Epithelial cell of proximal tubule (primary cell): ENCODE data around the gene SCAI. TPM values are rescaled to one million over a fixed set of nuclear protein-coding genes. Genes with fewer than 3 reads are reported as not detected.

Experiments used
- DNase-seq: peaks from one replicate; pipeline ENCODE4 v3.0.0-alpha.2; 2011; ENCODE audit warnings: low read depth
- H3K4me3 ChIP-seq: 2 replicates; pipeline ENCODE4 v1.5.1; 2011; ENCODE audit warnings: low read depth, mild to moderate bottlenecking, low read length
- total RNA-seq: library from RNA; depleted of rRNA; stranded (reverse); fragments of >200 nt; gene quantifications from 2 replicates; pipeline ENCODE4 v1.2.3, GENCODE V29; 2015
- TF ChIP-seq, protein P1 (sequence below): conservative IDR thresholded peaks from 2 replicates; pipeline ENCODE4 v1.5.1; 2012; ENCODE audit warnings: low read depth, mild to moderate bottlenecking, low read length

The SCAI gene
- total RNA-seq, 1 donor from 2014 or later = 2.1 TPM

DNA sequence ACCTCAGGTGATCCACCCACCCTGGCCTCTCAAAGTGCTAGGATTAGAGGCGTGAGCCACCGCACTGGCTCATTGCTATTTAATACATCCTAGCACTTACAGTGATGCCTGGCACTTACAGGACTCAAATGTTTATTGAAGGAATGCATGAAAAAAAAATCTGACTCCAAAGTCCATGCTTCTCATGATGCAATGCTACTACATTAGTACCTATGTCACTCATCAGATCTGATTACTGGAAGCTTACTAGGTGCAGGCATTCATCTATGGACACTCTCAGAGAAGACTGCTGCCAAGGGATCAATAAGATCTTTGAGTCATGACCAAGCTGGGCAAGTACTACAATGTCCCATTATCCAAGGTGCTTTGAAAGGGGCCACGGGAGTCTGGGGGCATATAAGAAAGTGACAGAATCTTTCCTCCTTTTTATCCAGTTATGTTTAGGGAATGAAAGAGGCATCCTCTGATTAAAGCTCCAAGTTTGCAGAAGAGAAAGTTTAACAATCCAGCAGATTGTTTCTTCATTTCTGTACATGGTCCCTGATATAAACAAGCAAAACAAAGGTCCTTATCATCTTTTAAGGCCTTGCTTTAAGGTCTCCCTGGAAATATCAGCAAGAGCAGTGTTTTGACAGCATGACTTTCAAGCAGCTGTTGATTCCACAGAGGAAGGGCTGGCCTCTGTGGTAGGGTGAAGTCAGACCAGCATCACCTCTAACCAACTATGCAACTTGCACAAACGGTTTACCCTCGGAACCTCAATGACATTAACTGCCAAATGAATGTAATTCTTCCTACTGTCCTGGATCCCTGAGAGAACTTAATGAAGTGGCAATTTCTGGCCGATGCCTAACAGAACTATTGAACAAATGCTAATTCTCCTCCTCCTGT, 245.5 kb downstream of the SCAI start:
- TF ChIP-seq, protein P1, sequence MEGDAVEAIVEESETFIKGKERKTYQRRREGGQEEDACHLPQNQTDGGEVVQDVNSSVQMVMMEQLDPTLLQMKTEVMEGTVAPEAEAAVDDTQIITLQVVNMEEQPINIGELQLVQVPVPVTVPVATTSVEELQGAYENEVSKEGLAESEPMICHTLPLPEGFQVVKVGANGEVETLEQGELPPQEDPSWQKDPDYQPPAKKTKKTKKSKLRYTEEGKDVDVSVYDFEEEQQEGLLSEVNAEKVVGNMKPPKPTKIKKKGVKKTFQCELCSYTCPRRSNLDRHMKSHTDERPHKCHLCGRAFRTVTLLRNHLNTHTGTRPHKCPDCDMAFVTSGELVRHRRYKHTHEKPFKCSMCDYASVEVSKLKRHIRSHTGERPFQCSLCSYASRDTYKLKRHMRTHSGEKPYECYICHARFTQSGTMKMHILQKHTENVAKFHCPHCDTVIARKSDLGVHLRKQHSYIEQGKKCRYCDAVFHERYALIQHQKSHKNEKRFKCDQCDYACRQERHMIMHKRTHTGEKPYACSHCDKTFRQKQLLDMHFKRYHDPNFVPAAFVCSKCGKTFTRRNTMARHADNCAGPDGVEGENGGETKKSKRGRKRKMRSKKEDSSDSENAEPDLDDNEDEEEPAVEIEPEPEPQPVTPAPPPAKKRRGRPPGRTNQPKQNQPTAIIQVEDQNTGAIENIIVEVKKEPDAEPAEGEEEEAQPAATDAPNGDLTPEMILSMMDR = no peak
- DNase-seq = no peak
- no peak overlapping the region for H3K4me3 ChIP-seq

DNA sequence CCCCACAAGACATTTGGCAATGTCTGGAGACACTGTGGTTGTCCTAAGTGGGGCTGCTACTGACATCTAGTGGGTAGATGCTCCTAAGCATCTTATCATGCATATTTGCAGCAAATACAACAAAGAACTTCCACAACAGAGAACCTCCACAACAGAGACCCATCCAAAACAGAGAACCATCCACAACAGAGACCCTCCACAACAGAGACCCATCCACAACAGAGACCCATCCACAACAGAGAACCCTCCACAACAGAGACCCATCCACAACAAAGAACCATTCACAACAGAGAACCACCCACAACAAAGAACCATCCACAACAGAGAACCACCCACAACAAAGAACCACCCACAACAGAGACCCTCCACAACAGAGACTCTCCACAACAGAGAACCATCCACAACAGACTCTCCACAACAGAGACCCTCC, 248.6 kb downstream of the SCAI start:
- TF ChIP-seq, protein P1 = peak; percentile 66
- no peak overlapping the region for H3K4me3 ChIP-seq
- no peak for DNase-seq

DNA sequence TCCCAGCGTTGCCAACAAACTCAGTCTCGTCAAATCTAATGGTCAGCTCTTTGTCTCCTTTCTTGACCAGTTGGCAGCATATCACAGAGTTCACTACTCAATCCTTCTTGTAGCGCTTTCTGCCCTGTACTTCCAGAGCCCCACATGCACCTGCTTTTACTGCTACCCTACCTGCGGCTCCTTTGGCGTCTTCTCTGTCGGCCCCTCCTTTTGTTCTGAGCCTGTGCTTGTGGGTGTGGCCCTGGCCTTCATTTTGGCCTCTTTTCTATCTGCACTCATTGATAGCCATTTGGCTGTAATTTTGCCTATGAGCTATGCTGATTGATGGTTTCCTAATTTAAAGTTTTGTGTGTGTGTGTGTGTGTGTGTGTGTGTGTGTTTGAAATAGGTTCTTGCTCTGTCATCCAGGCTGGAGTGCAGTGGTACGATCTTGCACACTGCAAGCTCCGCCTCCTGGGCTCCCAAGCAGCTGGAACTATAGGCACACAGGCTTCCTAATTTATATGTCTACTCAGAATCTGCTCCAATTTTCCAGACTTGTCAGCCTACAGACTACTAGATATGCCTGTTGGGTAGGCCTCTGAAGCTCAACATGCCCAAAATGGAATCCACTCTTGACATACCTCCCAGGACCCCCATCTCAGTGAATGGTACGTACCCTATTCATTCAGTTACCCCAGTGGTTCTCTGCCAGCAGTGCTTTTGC, 249.1 kb downstream of the SCAI start:
- no peak overlapping the region for H3K4me3 ChIP-seq

More for the DNA sequence above, 249.1 kb downstream of the SCAI start:
- TF ChIP-seq, protein P1 = no peak
- DNase-seq = no peak

Other genes starting within 250 kb of the SCAI start
- 5.4 and 26.0 TPM in 2 replicates for gene GOLGA1, start 202.4 kb downstream of the SCAI start, total RNA-seq
- gene PPP6C, start 46.3 kb upstream of the SCAI start, total RNA-seq = 28.3 and 29.7 TPM in 2 replicates
- 20.3 and 37.9 TPM in 2 replicates for gene RABEPK, start 57.0 kb upstream of the SCAI start, total RNA-seq
- 210 and 241 TPM in 2 replicates for gene HSPA5, start 97.8 kb upstream of the SCAI start, total RNA-seq
- 18.2 and 20.8 TPM in 2 replicates for gene GAPVD1, start 118.3 kb upstream of the SCAI start, total RNA-seq